IMR-90 (cell line): Measurements from ENCODE around the gene LCNL1. TPM values are rescaled to one million over a fixed set of nuclear protein-coding genes. Genes with fewer than 3 reads are reported as not detected.

Source experiments
- ATAC-seq: fragments of 200-7000 bp; cut with Tn5 transposase; 2 replicates; pipeline ENCODE4 v1.9.1; 2020; ENCODE audit warnings: low read depth, mild to moderate bottlenecking, moderate library complexity
- BruUV-seq: library from RNA; stranded (reverse); fragments of 400-500 nt; replicated peaks from 2 replicates; lab custom pipeline; 2021; lab: Mats Ljungman, UMichigan
- CTCF ChIA-PET: fragments of 300-600 bp; formaldehyde crosslinking; extraction: SDS; loops from one replicate; lab custom pipeline; 2021; ENCODE audit warnings: antibody characterized with exemption; lab: Yijun Ruan, JAX
- POLR2A ChIA-PET: fragments of 300-600 bp; sonication (Branson Sonifier 250); formaldehyde crosslinking; loops from one replicate; lab custom pipeline; 2022; ENCODE audit warnings: antibody characterized with exemption; ENCODE audit not compliant: unreplicated experiment; lab: Charles Lee
- DNase-seq: peaks from one replicate; pipeline ENCODE4 v3.0.0; 2013
- H2AFZ ChIP-seq: replicated peaks from 2 replicates; pipeline ENCODE3; 2013; ENCODE audit warnings: low read length, mild to moderate bottlenecking; ENCODE audit not compliant: poor library complexity
- H2AK5ac ChIP-seq: 2 replicates; pipeline ENCODE4 v1.6.1; 2013; ENCODE audit warnings: low read depth, low read length, inconsistent platforms
- H2AK9ac ChIP-seq: replicated peaks from 2 replicates; pipeline ENCODE3; 2013; ENCODE audit warnings: mild to moderate bottlenecking, low read depth, low read length, moderate library complexity; ENCODE audit not compliant: poor library complexity
- H2BK120ac ChIP-seq: 2 replicates; pipeline ENCODE4 v1.6.1; 2013; ENCODE audit warnings: low read depth, low read length, inconsistent platforms
- H2BK15ac ChIP-seq: 3 replicates; pipeline ENCODE4 v1.6.1; 2013; ENCODE audit warnings: low read depth, low read length, inconsistent platforms
- H2BK20ac ChIP-seq: 2 replicates; pipeline ENCODE4 v1.6.1; 2013; ENCODE audit warnings: low read depth, mild to moderate bottlenecking, inconsistent platforms, low read length, moderate library complexity
- H2BK5ac ChIP-seq: 2 replicates; pipeline ENCODE4 v1.6.1; 2013; ENCODE audit warnings: mild to moderate bottlenecking, low read depth, low read length, inconsistent platforms; ENCODE audit not compliant: poor library complexity, severe bottlenecking
- H3K14ac ChIP-seq: replicated peaks from 2 replicates; pipeline ENCODE4 v1.6.1; 2013; ENCODE audit warnings: low read depth, low read length, inconsistent platforms
- H3K18ac ChIP-seq: 2 replicates; pipeline ENCODE4 v1.6.1; 2013; ENCODE audit warnings: low read depth, low read length, control low read depth
- H3K23ac ChIP-seq: 2 replicates; pipeline ENCODE4 v1.6.1; 2013; ENCODE audit warnings: low read depth, low read length, inconsistent platforms
- H3K27ac ChIP-seq: 2 replicates; pipeline ENCODE4 v1.5.1; 2013; ENCODE audit warnings: mild to moderate bottlenecking, control low read depth, low read length; ENCODE audit not compliant: insufficient read depth
- H3K27me3 ChIP-seq: 2 replicates; pipeline ENCODE4 v1.6.1; 2013; ENCODE audit warnings: low read length; ENCODE audit not compliant: control insufficient read depth, insufficient read depth
- H3K36me3 ChIP-seq: 2 replicates; pipeline ENCODE4 v1.6.1; 2013; ENCODE audit warnings: low read length, mixed read lengths; ENCODE audit not compliant: control insufficient read depth, insufficient read depth
- H3K4ac ChIP-seq: 2 replicates; pipeline ENCODE4 v1.6.1; 2013; ENCODE audit warnings: low read depth, low read length, inconsistent platforms
- H3K4me1 ChIP-seq: 2 replicates; pipeline ENCODE4 v1.6.1; 2013; ENCODE audit warnings: low read length, mixed read lengths; ENCODE audit not compliant: control insufficient read depth, insufficient read depth
- H3K4me2 ChIP-seq: 2 replicates; pipeline ENCODE4 v1.6.1; 2013; ENCODE audit warnings: low read depth, mild to moderate bottlenecking, control low read depth, low read length, moderate library complexity
- H3K4me3 ChIP-seq: 2 replicates; pipeline ENCODE4 v1.5.1; 2013; ENCODE audit warnings: low read depth, mild to moderate bottlenecking, control low read depth, low read length, moderate library complexity; ENCODE audit not compliant: insufficient read depth
- H3K56ac ChIP-seq: 2 replicates; pipeline ENCODE4 v1.6.1; 2013; ENCODE audit warnings: low read length, inconsistent platforms; ENCODE audit not compliant: insufficient read depth; ENCODE audit errors: extremely low read depth
- H3K79me1 ChIP-seq, 2 experiments: 2 replicates each; pipeline ENCODE4 v1.6.1; 2013; ENCODE audit warnings: low read length in 2 of 2, inconsistent platforms in 1 of 2, low read depth in 1 of 2
- H3K9ac ChIP-seq: 2 replicates; pipeline ENCODE4 v1.6.1; 2013; ENCODE audit warnings: low read depth, low read length, control low read depth
- H3K9me1 ChIP-seq: 2 replicates; pipeline ENCODE4 v1.6.1; 2013; ENCODE audit warnings: low read length, inconsistent platforms; ENCODE audit not compliant: insufficient read depth
- H3K9me3 ChIP-seq: 2 replicates; pipeline ENCODE4 v1.6.1; 2013; ENCODE audit warnings: low read length; ENCODE audit not compliant: control insufficient read depth, insufficient read depth
- H4K20me1 ChIP-seq: 2 replicates; pipeline ENCODE4 v1.6.1; 2013; ENCODE audit warnings: low read length, inconsistent platforms; ENCODE audit not compliant: insufficient read depth
- H4K5ac ChIP-seq: 2 replicates; pipeline ENCODE4 v1.6.1; 2013; ENCODE audit warnings: mild to moderate bottlenecking, low read depth, low read length, control low read depth
- H4K8ac ChIP-seq, 2 experiments: 2 replicates each; pipeline ENCODE4 v1.6.1; 2013; ENCODE audit warnings: low read depth in 2 of 2, low read length in 2 of 2, control low read depth in 1 of 2, inconsistent platforms in 1 of 2
- H4K91ac ChIP-seq: 2 replicates; pipeline ENCODE4 v1.6.1; 2013; ENCODE audit warnings: low read depth, low read length, inconsistent platforms; ENCODE audit not compliant: insufficient read depth
- CEBPB ChIP-seq: IDR thresholded peaks from 2 replicates; pipeline ENCODE4 v1.6.1; 2012; ENCODE audit warnings: low read depth, low read length, improper control_type of control experiment
- MAFK ChIP-seq: IDR thresholded peaks from 2 replicates; pipeline ENCODE4 v1.6.1; 2012; ENCODE audit warnings: low read depth, low read length, improper control_type of control experiment
- MXI1 ChIP-seq: IDR thresholded peaks from 2 replicates; pipeline ENCODE4 v1.6.1; 2012; ENCODE audit warnings: low read depth, mild to moderate bottlenecking, low read length, moderate library complexity, borderline replicate concordance
- RCOR1 ChIP-seq: IDR thresholded peaks from 2 replicates; pipeline ENCODE4 v1.6.1; 2012; ENCODE audit warnings: mild to moderate bottlenecking, low read length, improper control_type of control experiment; ENCODE audit not compliant: insufficient replicate concordance
- RFX5 ChIP-seq: IDR thresholded peaks from 2 replicates; pipeline ENCODE4 v1.8.0; 2012; ENCODE audit warnings: low read depth, mild to moderate bottlenecking, low read length, moderate library complexity
- USF2 ChIP-seq: fragments of 150-350 bp; IDR thresholded peaks from 2 replicates; pipeline ENCODE4 v1.6.1; 2017; ENCODE audit warnings: mild to moderate bottlenecking, antibody characterized with exemption, low read length, low read depth
- WGBS, 2 experiments: methylation state at CpG; one replicate each; pipeline versions ENCODE4 v1.1.5 to v1.1.7; 2013; ENCODE audit warnings: missing lambda C conversion rate in 2 of 2; ENCODE audit not compliant: insufficient read length in 1 of 2; ENCODE audit errors: extremely low coverage in 2 of 2; 5-methylcytosine and 5-hydroxymethylcytosine counted together
- dilution Hi-C: fragments of 300-500 bp; cut with HindIII; formaldehyde crosslinking; loops from one replicate; pipeline ENCODE4 v1.14.3; 2018; ENCODE audit warnings: low sequenced_read_pairs; ENCODE audit not compliant: unreplicated experiment
- in situ Hi-C: fragments of 300-500 bp; cut with MboI; formaldehyde crosslinking; loops from 3 replicates; pipeline ENCODE4 v1.14.3; 2019; ENCODE audit warnings: low sequenced_read_pairs, inconsistent platforms, mixed read lengths
- intact Hi-C: fragments of 100-400 bp; cut with micrococcal nuclease; formaldehyde crosslinking; loops from 2 replicates; pipeline ENCODE4 v1.10.0; 2022
- polyA plus RNA-seq, 3 experiments: library from polyadenylated mRNA; depleted of rRNA; stranded (reverse); fragments of >200 nt; gene quantifications; 2 replicates each; pipeline ENCODE4 v1.2.3, GENCODE V29; 2012; ENCODE audit warnings: low replicate concordance in 1 of 3
- total RNA-seq: library from RNA; depleted of rRNA; stranded (reverse); fragments of >200 nt; gene quantifications from 2 replicates; pipeline ENCODE4 v1.2.3, GENCODE V29; 2012

Gene LCNL1
- total and polyA plus RNA-seq, 2 of the 4 experiments (the other 2 are of a cell fraction), result 0.15 TPM; not detected in 1

- Histone ChIP-seq H4K8ac (no peak overlapping the region), H3K4ac (no peak overlapping the region), H3K79me1 (peaks cover 13 to 29% of the 10 kb centered on the region in 2 experiments; a peak in 3 of 4 replicates), H2AK5ac (no peak overlapping the region), H4K5ac (no peak overlapping the region), H2AFZ (no peak overlapping the region), H2BK15ac (no peak overlapping the region), H3K27me3 (no peaks in the 10 kb centered on the region), H3K27ac (no peak overlapping the region), H3K9me1 (peaks cover 4% of the 10 kb centered on the region; the same call in 1 of the 2 replicates), H3K4me1 (no peaks in the 10 kb centered on the region), H2BK120ac (no peak overlapping the region), H4K91ac (no peak overlapping the region), H2AK9ac (no peak overlapping the region), H3K56ac (no peak overlapping the region), H3K36me3 (peaks cover 24% of the 10 kb centered on the region), H3K14ac (no peak overlapping the region), H3K4me3 (no peak overlapping the region), H3K23ac (no peak overlapping the region), H3K18ac (no peak overlapping the region), H3K4me2 (no peak overlapping the region), H2BK20ac (no peak overlapping the region), H2BK5ac (no peak overlapping the region), H4K20me1 (peaks cover 7% of the 10 kb centered on the region), H3K9ac (no peak overlapping the region), H3K9me3 (no peaks in the 10 kb centered on the region)
- in situ Hi-C loops (no loop called here), intact Hi-C loops (no loop called here), dilution Hi-C loops (no loop called here)
- BruUV-seq, result no TSS peak
- no CpG with 5 or more reads among the region's 3 CpGs for WGBS, 2 experiments
- ATAC-seq (no peak), DNase-seq (no peak)
- no peak for TF ChIP-seq MAFK
- no peak for TF ChIP-seq RFX5
- no peak for TF ChIP-seq USF2
- no peak for TF ChIP-seq CEBPB
- no peak for TF ChIP-seq MXI1
- no peak for TF ChIP-seq RCOR1
- CTCF ChIA-PET, result no interaction called here
- POLR2A ChIA-PET, result no interaction called here
Observed at GRCh38 chr9:136935651-136936050, 47.1 kb upstream of the LCNL1 start.
